Brain microvascular endothelial cell (primary cell): ENCODE results near the gene DPPA4.

Source experiments
- DNase-seq: peaks from one replicate; pipeline ENCODE4 v3.0.0-alpha.2; 2020
- H3K27ac ChIP-seq: fragments of 250-450 bp; sonication (Bioruptor Pico); 2 replicates; pipeline ENCODE4 v1.5.1; 2020; ENCODE audit warnings: mild to moderate bottlenecking, moderate library complexity
- H3K27me3 ChIP-seq: fragments of 250-450 bp; sonication (Bioruptor Pico); replicated peaks from 2 replicates; pipeline ENCODE4 v1.5.1; 2020; ENCODE audit warnings: mild to moderate bottlenecking
- H3K36me3 ChIP-seq: fragments of 250-450 bp; sonication (Bioruptor Pico); replicated peaks from 2 replicates; pipeline ENCODE4 v1.5.1; 2020; ENCODE audit warnings: mild to moderate bottlenecking
- H3K4me3 ChIP-seq: 2 replicates; pipeline ENCODE4 v1.5.1; 2011; ENCODE audit warnings: low read depth, mild to moderate bottlenecking, control low read depth, low read length, moderate library complexity
- CTCF ChIP-seq: IDR thresholded peaks from 2 replicates; pipeline ENCODE4 v1.5.1; 2011; ENCODE audit warnings: low read depth, mild to moderate bottlenecking, moderate library complexity, low read length, control low read depth, inconsistent platforms; ENCODE audit errors: missing control alignments
- in situ Hi-C: cut with HindIII; loops from 2 replicates; pipeline ENCODE4 v1.10.0; 2017; ENCODE audit warnings: low sequenced_read_pairs, low pct_ligation_motif_present

The DPPA4 gene

DNA sequence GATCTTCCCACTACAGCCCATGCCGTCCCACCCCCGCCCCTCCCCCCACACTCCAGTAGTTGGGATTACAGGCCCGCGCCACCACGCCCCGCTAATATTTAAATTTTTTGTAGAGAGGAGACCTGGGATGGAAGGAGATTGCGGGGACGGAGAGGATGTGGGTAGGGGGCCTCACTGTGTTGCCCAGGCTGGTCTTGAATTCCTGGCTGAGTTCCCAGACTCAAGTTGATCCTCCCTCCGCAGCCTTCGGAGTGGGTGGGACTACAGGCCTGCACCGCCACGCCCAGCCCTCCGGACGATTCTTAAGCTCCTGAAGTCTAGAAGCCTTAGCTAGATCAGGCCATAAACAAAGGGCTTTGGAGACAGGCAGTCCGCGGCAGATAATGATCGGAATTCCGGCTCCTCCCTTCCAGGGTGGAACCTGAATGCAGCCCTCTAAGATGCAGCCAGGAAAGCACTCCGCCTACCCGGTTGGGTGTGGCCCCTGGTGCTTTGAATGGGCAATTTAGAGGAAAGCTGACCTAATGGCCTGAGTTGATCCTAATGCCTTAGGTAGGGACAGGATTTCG, 21.1 kb downstream of the DPPA4 start, which contains the start of gene DPPA2:
TSS of gene DPPA2 (minus strand) at position 356 of the 569 bp plus-strand sequence. CDS start 1,975 bp downstream, outside the sequence.
- no peaks in the 10 kb centered on the region for H3K27me3 ChIP-seq
- no peak for TF ChIP-seq CTCF
- H3K36me3 ChIP-seq: no peaks in the 10 kb centered on the region
- no peak for DNase-seq
- no peak within 1 kb of the TSS for H3K27ac ChIP-seq
- in situ Hi-C loops: no loop called here
- H3K4me3 ChIP-seq: no peak within 1 kb of the TSS

- Histone ChIP-seq H3K27ac (no peak overlapping the region), H3K27me3 (no peaks in the 10 kb centered on the region), H3K4me3 (no peak overlapping the region), H3K36me3 (no peaks in the 10 kb centered on the region)
- DNase-seq: no peak
- in situ Hi-C loops: no loop called here
- no peak for TF ChIP-seq CTCF
Measured at GRCh38 chr3:109313061-109313460, 24.3 kb downstream of the DPPA4 start.

- DNase-seq: no peak
- in situ Hi-C loops: no loop called here
- no peak overlapping the region for H3K27ac ChIP-seq
- H3K27me3 ChIP-seq: no peaks in the 10 kb centered on the region
- TF ChIP-seq CTCF: no peak
- H3K36me3 ChIP-seq: no peaks in the 10 kb centered on the region
- H3K4me3 ChIP-seq: no peak overlapping the region
Measured at GRCh38 chr3:109297496-109297895, 39.9 kb downstream of the DPPA4 start.

- DNase-seq: no peak
- TF ChIP-seq CTCF: no peak
- no peak overlapping the region for H3K27ac ChIP-seq
- no peaks in the 10 kb centered on the region for H3K36me3 ChIP-seq
- H3K27me3 ChIP-seq: no peaks in the 10 kb centered on the region
- in situ Hi-C loops: no loop called here
- H3K4me3 ChIP-seq: no peak overlapping the region
Measured at GRCh38 chr3:109284071-109284470, 53.3 kb downstream of the DPPA4 start.

- DNase-seq: no peak
- Histone ChIP-seq H3K36me3 (no peaks in the 10 kb centered on the region), H3K27ac (no peak overlapping the region), H3K4me3 (no peak overlapping the region), H3K27me3 (no peaks in the 10 kb centered on the region)
- in situ Hi-C loops: no loop called here
- TF ChIP-seq CTCF: no peak
Measured at GRCh38 chr3:109278546-109278945, 58.8 kb downstream of the DPPA4 start.

DNA sequence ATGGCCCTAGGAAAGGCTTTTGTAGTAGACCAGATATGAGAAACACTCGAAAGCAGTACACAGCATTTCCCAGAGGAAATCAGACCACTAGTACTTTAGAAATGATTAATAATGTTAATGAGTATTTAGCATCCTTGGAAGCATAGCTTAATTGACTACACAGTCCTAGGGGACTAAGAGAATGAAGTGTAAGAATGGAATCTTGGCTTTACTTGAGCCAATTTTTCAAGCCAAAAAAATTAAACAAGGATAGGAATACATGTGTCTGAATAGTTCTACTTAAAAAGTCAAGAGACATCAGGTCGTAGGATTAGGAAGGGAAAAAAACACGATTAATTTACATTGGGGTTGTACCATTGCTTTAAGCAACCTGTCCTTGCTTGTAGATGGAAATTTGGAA, 59.2 kb downstream of the DPPA4 start:
- H3K27me3 ChIP-seq: no peaks in the 10 kb centered on the region
- in situ Hi-C loops: no loop called here
- no peaks in the 10 kb centered on the region for H3K36me3 ChIP-seq
- no peak overlapping the region for H3K27ac ChIP-seq
- H3K4me3 ChIP-seq: no peak overlapping the region
- no peak for DNase-seq
- no peak for TF ChIP-seq CTCF
